ENCODE data around the gene ARL8A.

DNA sequence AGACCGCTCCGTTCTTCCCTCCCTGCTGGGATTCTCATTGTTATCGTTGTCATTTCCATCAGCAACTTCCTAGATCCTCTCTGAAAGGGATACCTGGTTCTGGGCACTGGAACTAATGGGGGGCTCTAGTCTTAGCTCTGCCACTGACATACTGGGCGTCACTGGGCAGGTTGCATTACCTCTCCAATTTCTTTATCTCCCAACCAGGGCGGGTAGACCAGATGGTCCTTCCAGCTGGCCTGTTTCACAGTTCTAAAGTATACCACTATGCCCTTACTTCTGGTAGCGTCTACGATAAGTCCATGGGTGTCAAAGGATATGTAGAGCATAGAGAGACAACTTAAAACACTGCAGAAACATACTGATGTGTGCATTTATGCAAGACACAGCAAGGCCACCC, 20.4 kb downstream of the ARL8A start:
- TF ChIP-seq CTCF (IDR thresholded peaks at IDR 0.05) (no peak), POLR2A (IDR thresholded peaks at IDR 0.05) (no peak)

Data from lower leg skin (tissue), 3 donors.